Measurements from ENCODE around the gene USHBP1. TPM values are rescaled to one million over a fixed set of nuclear protein-coding genes. Genes with fewer than 3 reads are reported as not detected.
"Not testable (repeated sequence)": the region's sequence is repeated elsewhere in the genome, so short reads cannot be mapped to it uniquely, and the experiment has no call there.

Gene USHBP1
- total RNA-seq, 4 donors from 2014 or later = 0.80 to 3.0 (median 2.0) TPM

DNA sequence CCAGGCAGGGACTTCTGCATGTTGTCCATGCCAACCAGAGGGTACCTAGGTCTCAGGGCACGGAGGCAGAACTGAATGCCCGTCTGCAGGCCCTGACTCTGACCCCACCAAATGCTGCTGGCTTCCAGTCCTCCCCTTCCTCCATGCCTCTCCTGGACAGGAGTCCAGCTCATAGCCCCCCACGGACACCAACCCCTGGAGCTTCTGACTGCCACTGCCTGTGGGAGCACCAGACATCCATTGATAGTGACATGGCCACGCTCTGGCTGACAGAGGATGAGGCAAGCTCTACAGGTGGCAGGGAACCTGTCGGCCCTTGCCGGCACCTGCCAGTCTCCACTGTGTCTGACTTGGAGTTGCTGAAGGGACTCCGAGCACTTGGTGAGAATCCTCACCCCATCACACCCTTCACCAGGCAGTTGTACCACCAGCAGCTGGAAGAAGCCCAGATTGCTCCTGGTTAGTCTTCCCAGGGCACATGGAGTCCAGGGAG, 19.0 kb upstream of the USHBP1 start:
- no peak for DNase-seq (ENCODE audit: low spot score in 2 of 2)
- TF ChIP-seq, protein P1, sequence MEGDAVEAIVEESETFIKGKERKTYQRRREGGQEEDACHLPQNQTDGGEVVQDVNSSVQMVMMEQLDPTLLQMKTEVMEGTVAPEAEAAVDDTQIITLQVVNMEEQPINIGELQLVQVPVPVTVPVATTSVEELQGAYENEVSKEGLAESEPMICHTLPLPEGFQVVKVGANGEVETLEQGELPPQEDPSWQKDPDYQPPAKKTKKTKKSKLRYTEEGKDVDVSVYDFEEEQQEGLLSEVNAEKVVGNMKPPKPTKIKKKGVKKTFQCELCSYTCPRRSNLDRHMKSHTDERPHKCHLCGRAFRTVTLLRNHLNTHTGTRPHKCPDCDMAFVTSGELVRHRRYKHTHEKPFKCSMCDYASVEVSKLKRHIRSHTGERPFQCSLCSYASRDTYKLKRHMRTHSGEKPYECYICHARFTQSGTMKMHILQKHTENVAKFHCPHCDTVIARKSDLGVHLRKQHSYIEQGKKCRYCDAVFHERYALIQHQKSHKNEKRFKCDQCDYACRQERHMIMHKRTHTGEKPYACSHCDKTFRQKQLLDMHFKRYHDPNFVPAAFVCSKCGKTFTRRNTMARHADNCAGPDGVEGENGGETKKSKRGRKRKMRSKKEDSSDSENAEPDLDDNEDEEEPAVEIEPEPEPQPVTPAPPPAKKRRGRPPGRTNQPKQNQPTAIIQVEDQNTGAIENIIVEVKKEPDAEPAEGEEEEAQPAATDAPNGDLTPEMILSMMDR (IDR thresholded peaks at IDR 0.05) = no peak
- no peak for TF ChIP-seq POLR2A (IDR thresholded peaks at IDR 0.05)
- 88 to 94% methylated on average over 7 of the region's 7 CpGs for WGBS, 2 donors
- intact Hi-C loops (cut with DNase I; ENCODE audit: low total_unique reads) = loop anchor here (10.0 kb wide), 1 partner anchor 79 kb away; no protein-coding TSS in a partner anchor
- H3K4me3 ChIP-seq (ENCODE audit: low read depth, poor library complexity, severe bottlenecking) = no peak overlapping the region

DNA sequence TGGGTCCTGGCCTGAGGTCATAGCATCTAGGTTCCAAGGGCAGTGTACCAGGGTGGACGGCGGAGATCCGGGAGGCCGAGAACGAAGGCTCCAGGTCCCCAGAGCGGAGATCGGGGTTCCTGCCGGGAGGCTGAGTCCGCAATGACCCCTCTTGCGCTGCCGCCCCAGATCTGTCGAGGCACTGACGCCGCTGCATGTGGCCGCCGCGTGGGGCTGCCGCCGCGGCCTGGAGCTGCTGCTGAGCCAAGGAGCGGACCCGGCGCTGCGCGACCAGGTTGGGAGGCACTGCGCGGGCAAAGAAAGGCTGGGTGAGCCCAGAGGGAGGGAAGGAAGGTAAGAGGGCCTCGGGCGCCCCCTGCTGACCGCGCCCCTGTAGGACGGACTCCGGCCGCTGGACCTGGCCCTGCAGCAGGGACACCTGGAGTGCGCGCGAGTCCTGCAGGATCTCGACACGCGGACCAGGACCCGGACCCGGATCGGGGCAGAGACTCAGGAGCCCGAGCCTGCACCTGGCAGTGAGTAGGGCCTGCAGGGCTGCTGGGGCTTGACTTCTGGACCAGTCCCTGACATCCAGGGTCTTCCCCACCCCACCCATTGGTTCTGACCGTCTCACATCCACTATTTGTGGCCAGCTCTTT, 18.1 kb upstream of the USHBP1 start:
- intact Hi-C loops (cut with DNase I; ENCODE audit: low total_unique reads) = loop anchor here (10.0 kb wide), 1 partner anchor 78 kb away; no protein-coding TSS in a partner anchor

DNA sequence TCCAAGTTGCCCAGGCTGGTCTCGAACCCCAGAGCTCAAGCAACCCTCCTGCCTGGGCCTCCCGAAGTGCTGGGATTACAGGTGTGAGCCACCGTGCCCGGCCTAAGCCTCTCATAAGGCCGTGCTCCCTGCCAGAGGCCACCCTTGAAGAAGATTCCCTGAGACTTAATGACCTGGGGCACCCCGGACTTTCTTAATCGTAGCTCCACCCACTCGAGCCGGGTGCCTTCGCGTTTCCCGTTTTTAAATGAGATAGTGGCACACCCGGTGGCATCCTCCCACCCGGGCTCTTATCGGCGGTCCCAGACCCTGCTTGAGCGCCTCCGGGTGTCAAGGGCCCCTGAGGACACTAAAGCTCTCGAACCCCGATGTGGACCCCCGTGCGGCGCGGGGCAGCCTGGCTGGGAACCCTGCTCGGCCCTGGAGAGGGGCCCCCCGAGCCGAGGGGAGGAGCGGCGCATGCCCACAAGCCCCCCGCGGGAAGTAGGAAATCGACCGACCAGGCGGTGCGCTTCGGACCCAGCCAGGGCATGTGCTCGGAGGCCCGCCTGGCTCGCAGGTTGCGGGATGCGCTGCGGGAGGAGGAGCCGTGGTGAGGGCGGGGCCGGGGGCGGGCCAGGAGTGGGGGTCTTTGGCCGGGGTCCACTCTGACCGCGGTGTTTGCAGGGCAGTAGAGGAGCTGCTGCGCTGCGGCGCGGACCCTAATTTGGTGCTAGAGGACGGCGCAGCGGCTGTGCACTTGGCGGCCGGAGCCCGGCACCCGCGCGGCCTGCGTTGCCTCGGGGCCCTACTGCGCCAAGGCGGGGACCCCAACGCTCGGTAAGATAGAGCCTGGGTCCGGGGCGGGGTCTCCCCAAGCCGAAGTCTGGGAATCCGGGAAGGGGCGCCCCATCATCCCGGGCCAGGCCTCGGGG, 17.1 kb upstream of the USHBP1 start, which contains the start of gene ANKLE1:
TSS of gene ANKLE1 (plus strand) at position 511 of the 914 bp plus-strand sequence. CDS start at position 531, 20 bp downstream.
- TF ChIP-seq, protein P1 (IDR thresholded peaks at IDR 0.05) = no peak
- no peak for TF ChIP-seq POLR2A (IDR thresholded peaks at IDR 0.05)
- no peak within 1 kb of the TSS for H3K4me3 ChIP-seq (ENCODE audit: low read depth, poor library complexity, severe bottlenecking)
- intact Hi-C loops (cut with DNase I; ENCODE audit: low total_unique reads) = loop anchor here (10.0 kb wide), 1 partner anchor 77 kb away; no protein-coding TSS in a partner anchor
- DNase-seq (ENCODE audit: low spot score in 2 of 2) = no peak
- 6 to 12% methylated on average over 27 to 49 of the region's 75 CpGs for WGBS, 2 donors

More for the DNA sequence above, 18.1 kb upstream of the USHBP1 start:
- 3% methylated on average over 38 to 40 of the region's 45 CpGs for WGBS, 2 donors
- no peak for TF ChIP-seq POLR2A (IDR thresholded peaks at IDR 0.05)
- TF ChIP-seq, protein P1 (IDR thresholded peaks at IDR 0.05) = peak in 1 of 3 donors; percentile 83
- H3K4me3 ChIP-seq (ENCODE audit: low read depth, poor library complexity, severe bottlenecking) = no peak overlapping the region
- peak; percentile 58 to 95 for DNase-seq (ENCODE audit: low spot score in 2 of 2)

DNA sequence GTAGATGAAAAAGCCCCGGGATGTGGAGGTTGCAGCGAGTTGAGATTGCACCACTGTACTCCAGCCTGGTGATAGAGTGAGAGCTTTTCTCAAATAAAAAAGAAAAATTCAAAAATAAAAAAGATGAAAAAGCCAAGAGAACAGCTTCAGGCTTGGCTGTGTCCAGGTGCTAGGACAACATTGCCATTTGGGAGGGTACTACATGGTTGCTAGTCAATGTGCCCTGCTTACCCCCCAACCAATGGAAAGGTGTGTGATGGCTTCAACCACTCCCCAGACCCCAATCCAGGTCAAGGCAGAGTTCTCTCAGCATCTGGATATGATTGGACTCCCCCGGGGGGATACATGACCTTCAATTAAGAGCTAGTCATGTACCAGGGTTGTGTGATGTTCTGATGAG, 14.9 kb upstream of the USHBP1 start:
- intact Hi-C loops (cut with DNase I; ENCODE audit: low total_unique reads) = no loop called here
- 83 to 87% methylated on average over 3 of the region's 3 CpGs for WGBS, 2 donors
- TF ChIP-seq POLR2A (IDR thresholded peaks at IDR 0.05) = no peak
- TF ChIP-seq, protein P1 (IDR thresholded peaks at IDR 0.05) = no peak
- no peak for DNase-seq (ENCODE audit: low spot score in 2 of 2)
- no peak overlapping the region for H3K4me3 ChIP-seq (ENCODE audit: low read depth, poor library complexity, severe bottlenecking)

DNA sequence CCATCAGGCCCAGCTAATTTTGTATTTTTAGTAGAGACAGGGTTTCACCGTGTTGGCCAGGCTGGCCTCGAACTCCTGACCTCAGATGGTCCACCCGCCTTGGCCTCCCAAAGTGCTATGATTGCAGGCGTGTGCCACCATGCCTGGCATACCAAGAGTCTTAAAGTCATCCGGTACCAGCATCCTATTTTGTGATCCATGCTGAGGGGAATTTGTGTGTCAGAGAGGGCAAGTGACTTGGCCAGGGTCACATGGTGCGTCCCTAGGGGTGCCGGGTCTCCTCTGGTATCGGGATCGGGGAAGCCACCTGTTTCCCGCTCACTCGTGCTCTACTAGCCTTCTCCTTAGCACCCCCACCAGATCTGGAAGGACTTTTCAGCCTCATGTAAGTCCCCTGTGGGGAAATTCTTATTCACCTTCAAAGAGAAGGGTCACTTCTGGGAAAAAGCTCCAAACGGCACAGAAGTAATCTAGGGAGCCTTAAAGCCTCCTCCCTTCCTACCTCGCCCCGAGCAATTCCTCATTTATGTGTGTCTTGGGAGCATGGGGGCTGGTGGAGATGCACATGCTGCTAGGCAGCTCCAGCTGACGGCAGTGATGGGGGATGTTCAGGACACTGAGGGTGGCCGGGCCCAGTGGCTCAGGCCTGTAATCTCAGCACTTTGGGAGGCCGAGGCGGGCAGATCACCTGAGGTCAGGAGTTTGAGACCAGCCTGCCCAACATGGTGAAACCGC, 11.1 kb upstream of the USHBP1 start:
- H3K4me3 ChIP-seq (ENCODE audit: low read depth, poor library complexity, severe bottlenecking) = no peak overlapping the region
- intact Hi-C loops (cut with DNase I; ENCODE audit: low total_unique reads) = no loop called here
- TF ChIP-seq, protein P1 (IDR thresholded peaks at IDR 0.05) = no peak
- no peak for TF ChIP-seq POLR2A (IDR thresholded peaks at IDR 0.05)
- 87 to 93% methylated on average over 19 of the region's 19 CpGs for WGBS, 2 donors
- no peak for DNase-seq (ENCODE audit: low spot score in 2 of 2)

DNA sequence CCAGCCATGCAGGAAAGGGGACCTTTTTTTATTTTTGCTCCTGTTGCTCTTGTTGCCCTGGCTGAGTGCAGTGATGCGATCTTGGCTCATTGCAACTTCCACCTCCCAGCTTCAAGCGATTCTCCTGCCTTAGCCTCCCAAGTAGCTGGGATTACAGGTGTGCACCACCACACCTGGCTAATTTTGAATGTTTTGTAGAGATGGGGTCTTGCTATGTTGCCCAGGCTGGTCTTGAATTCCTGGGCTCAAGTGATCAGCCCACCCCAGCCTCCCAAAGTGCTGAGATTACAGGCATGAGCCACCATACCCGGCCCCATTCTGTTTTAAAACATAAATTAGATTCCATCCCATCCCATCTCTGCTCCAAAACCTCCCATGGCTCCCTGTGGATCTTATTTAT, 10.3 kb upstream of the USHBP1 start:
- intact Hi-C loops (cut with DNase I; ENCODE audit: low total_unique reads); DNase-seq (ENCODE audit: low spot score in 2 of 2); H3K4me3 ChIP-seq (ENCODE audit: low read depth, poor library complexity, severe bottlenecking): not testable (repeated sequence)
- 96% methylated on average over 3 of the region's 3 CpGs for WGBS, 2 donors

Data from lower leg skin (tissue), 4 donors.